Right lobe of liver (tissue), 4 donors: ENCODE data around the gene FUT2.

Source experiments
- CTCF ChIP-seq, 4 donors: fragments of 200-600 bp in 3 of 4; fragments of 450-650 bp in 1 of 4; IDR thresholded peaks; one replicate each; pipeline versions ENCODE4 v1.5.1 to v1.8.0; 2016 to 2022; ENCODE audit warnings: antibody characterized with exemption in 4 of 4, mild to moderate bottlenecking in 2 of 4
- POLR2A ChIP-seq: fragments of 450-650 bp; IDR thresholded peaks from one replicate; pipeline ENCODE4 v1.6.1; 2017; ENCODE audit warnings: antibody characterized with exemption, mild to moderate bottlenecking
- donor health status: DM: no; HTN: no; CAD: no.
- donor health status: DM: no; HTN: no; CAD: no.
- donor health status: DM: no; HTN: yes; CAD: no.

GRCh38 chr19:48745208-48745995 is 49.6 kb downstream of the FUT2 start:
- no peak for TF ChIP-seq CTCF (IDR thresholded peaks at IDR 0.05)
- no peak for TF ChIP-seq POLR2A
